GM18520 (cell line): ENCODE results near the gene TARBP1.
"Not testable (repeated sequence)": the region's sequence is repeated elsewhere in the genome, so short reads cannot be mapped to it uniquely, and the experiment has no call there.

Source experiments
- ATAC-seq: cut with Tn5 transposase; IDR thresholded peaks from one replicate; pipeline ENCODE4 v1.9.1; 2021; ENCODE audit not compliant: unreplicated experiment

TARBP1 gene

GRCh38 chr1:234437423-234438171, 41.4 kb downstream of the TARBP1 start:
- no peak for ATAC-seq

- no peak for ATAC-seq
Measured at GRCh38 chr1:234435620-234436019, 43.4 kb downstream of the TARBP1 start.

- ATAC-seq: no peak
Measured at GRCh38 chr1:234434706-234435105, 44.3 kb downstream of the TARBP1 start.

GRCh38 chr1:234433563-234434285, 45.3 kb downstream of the TARBP1 start:
- peak; percentile 56 for ATAC-seq

GRCh38 chr1:234431255-234431654, 47.7 kb downstream of the TARBP1 start:
- no peak for ATAC-seq

- no peak for ATAC-seq
Measured at GRCh38 chr1:234430691-234431090, 48.3 kb downstream of the TARBP1 start.

GRCh38 chr1:234429434-234429806, 49.6 kb downstream of the TARBP1 start:
- ATAC-seq: no peak

- ATAC-seq: no peak
Measured at GRCh38 chr1:234427950-234428646, 50.9 kb downstream of the TARBP1 start.

GRCh38 chr1:234413990-234414389, 65.0 kb downstream of the TARBP1 start:
- ATAC-seq: no peak

- no peak for ATAC-seq
Measured at GRCh38 chr1:234413485-234413884, 65.5 kb downstream of the TARBP1 start.

- ATAC-seq: no peak
Measured at GRCh38 chr1:234412830-234413229, 66.1 kb downstream of the TARBP1 start.

GRCh38 chr1:234409328-234409727, 69.7 kb downstream of the TARBP1 start:
- ATAC-seq: no peak

- ATAC-seq: no peak
Measured at GRCh38 chr1:234408757-234409156, 70.2 kb downstream of the TARBP1 start.

GRCh38 chr1:234406871-234407270, 72.1 kb downstream of the TARBP1 start:
- no peak for ATAC-seq

- ATAC-seq: no peak
Measured at GRCh38 chr1:234405676-234406075, 73.3 kb downstream of the TARBP1 start.

- no peak for ATAC-seq
Measured at GRCh38 chr1:234402939-234403338, 76.0 kb downstream of the TARBP1 start.

- ATAC-seq: no peak
Measured at GRCh38 chr1:234401658-234402057, 77.3 kb downstream of the TARBP1 start.

- no peak for ATAC-seq
Measured at GRCh38 chr1:234400773-234401172, 78.2 kb downstream of the TARBP1 start.

GRCh38 chr1:234399515-234399914, 79.5 kb downstream of the TARBP1 start:
- not testable (repeated sequence) for ATAC-seq

GRCh38 chr1:234398849-234399381, 80.1 kb downstream of the TARBP1 start:
- no peak for ATAC-seq

GRCh38 chr1:234397732-234398131, 81.2 kb downstream of the TARBP1 start:
- no peak for ATAC-seq

- ATAC-seq: no peak
Measured at GRCh38 chr1:234396871-234397270, 82.1 kb downstream of the TARBP1 start.
